Renal pelvis (tissue), 4 donors: Measurements from ENCODE around the gene JAKMIP1. TPM values are rescaled to one million over a fixed set of nuclear protein-coding genes. Genes with fewer than 3 reads are reported as not detected.

Experiments used
- DNase-seq: peaks from one replicate; pipeline ENCODE4 v3.0.0-alpha.2; 2013
- polyA plus RNA-seq, 3 donors: library from polyadenylated mRNA; unstranded; fragments of 120-200 nt; gene quantifications; one replicate each; pipeline ENCODE4 v1.2.1, GENCODE V29; 2013; ENCODE audit not compliant: insufficient read length in 3 of 3

Gene JAKMIP1
- polyA plus RNA-seq, 3 donors = 0.06 to 0.14 (median 0.12) TPM

GRCh38 chr4:5992828-5993321 lies 207.5 kb downstream of the JAKMIP1 start:
- DNase-seq = no peak

- DNase-seq = no peak
Measured at GRCh38 chr4:5992171-5992827, 208.1 kb downstream of the JAKMIP1 start.

GRCh38 chr4:5991405-5991804 lies 208.9 kb downstream of the JAKMIP1 start:
- no peak for DNase-seq

- DNase-seq = no peak
Measured at GRCh38 chr4:5990446-5991160, 209.7 kb downstream of the JAKMIP1 start.

- DNase-seq = no peak
Measured at GRCh38 chr4:5989236-5990225, 210.8 kb downstream of the JAKMIP1 start.

- no peak for DNase-seq
Measured at GRCh38 chr4:5988086-5988845, 212.1 kb downstream of the JAKMIP1 start.

GRCh38 chr4:5984843-5985242 lies 215.5 kb downstream of the JAKMIP1 start:
- DNase-seq = no peak

- no peak for DNase-seq
Measured at GRCh38 chr4:5982156-5982973, 218.0 kb downstream of the JAKMIP1 start.

- DNase-seq = no peak
Measured at GRCh38 chr4:5980436-5981155, 219.8 kb downstream of the JAKMIP1 start.

- no peak for DNase-seq
Measured at GRCh38 chr4:5979981-5980380, 220.4 kb downstream of the JAKMIP1 start.

- no peak for DNase-seq
Measured at GRCh38 chr4:5976921-5977320, 223.4 kb downstream of the JAKMIP1 start.

- DNase-seq = no peak
Measured at GRCh38 chr4:5976431-5976830, 223.9 kb downstream of the JAKMIP1 start.

Other genes starting within 250 kb of the JAKMIP1 start
- under 1 TPM in 2 of 3 donors, not detected in 1; 0.01 to 0.03 TPM for gene C4orf50, start 182.1 kb downstream of the JAKMIP1 start, polyA plus RNA-seq
- gene WFS1, start 69.3 kb upstream of the JAKMIP1 start, polyA plus RNA-seq = 10 to 100 TPM; 27.9 to 34.4 (median 30.2) TPM